IMR-90 (cell line): Measurements from ENCODE around the gene CRYBG2.

Source experiments
- CTCF ChIP-seq: conservative IDR thresholded peaks from 2 replicates; pipeline ENCODE4 v1.5.1; 2012; ENCODE audit warnings: mild to moderate bottlenecking, low read depth, low read length, improper control_type of control experiment
- MAFK ChIP-seq: IDR thresholded peaks from 2 replicates; pipeline ENCODE4 v1.6.1; 2012; ENCODE audit warnings: low read depth, low read length, improper control_type of control experiment

DNA sequence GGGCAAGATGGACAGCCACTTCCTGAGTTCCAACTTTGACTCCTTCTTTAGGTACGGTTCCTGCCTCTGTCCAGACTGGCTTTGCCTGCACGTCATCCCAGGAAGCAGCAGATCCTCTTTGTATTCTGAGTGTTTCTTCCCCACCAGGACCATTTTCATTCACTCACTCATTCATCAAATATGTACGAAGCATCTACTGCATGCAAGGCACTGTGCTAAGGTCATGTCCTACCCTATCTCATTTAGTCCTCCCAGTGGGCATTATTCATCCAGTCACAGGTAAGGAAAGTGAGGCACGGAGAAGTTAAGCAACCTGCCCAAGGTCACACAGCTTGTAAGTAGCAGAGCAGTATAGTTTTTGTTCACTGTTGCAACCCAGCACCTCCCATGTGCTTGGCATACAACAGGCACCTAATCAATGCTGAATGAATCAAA, 13.9 kb downstream of the CRYBG2 start:
- TF ChIP-seq MAFK (no peak), CTCF (no peak)
